GM21423 (cell line): ENCODE data around the gene OR1S1.
"Not testable (repeated sequence)": the region's sequence is repeated elsewhere in the genome, so short reads cannot be mapped to it uniquely, and the experiment has no call there.

Experiments
- ATAC-seq: cut with Tn5 transposase; IDR thresholded peaks from one replicate; pipeline ENCODE4 v1.9.1; 2021; ENCODE audit warnings: mild to moderate bottlenecking, moderate library complexity; ENCODE audit not compliant: unreplicated experiment

Gene OR1S1

DNA sequence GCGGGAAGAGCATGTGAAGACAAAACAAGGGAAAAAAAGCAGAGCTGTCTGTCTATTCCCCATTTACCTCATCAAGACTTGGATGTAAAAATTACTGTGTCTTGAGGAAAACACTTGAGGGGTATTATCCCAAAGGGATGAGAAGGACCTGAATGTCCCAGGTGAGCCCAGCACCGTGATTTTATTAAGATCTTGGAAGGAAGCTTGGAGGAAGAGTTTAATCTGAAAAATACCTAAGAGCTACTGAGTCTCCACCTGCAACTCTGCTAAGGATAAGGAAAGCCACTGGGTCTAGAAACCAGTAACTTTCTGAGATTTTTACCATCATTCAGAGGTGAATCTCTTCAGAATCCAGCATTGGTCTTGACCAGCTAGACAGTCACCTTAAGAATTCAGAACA is at the start of gene OR1S1:
Gene OR1S1, plus strand, starts transcription at position 301 of the 400 bp plus-strand sequence.
- ATAC-seq = not testable (repeated sequence)

GRCh38 chr11:58164389-58164788 is 48.1 kb upstream of the OR1S1 start:
- no peak for ATAC-seq

DNA sequence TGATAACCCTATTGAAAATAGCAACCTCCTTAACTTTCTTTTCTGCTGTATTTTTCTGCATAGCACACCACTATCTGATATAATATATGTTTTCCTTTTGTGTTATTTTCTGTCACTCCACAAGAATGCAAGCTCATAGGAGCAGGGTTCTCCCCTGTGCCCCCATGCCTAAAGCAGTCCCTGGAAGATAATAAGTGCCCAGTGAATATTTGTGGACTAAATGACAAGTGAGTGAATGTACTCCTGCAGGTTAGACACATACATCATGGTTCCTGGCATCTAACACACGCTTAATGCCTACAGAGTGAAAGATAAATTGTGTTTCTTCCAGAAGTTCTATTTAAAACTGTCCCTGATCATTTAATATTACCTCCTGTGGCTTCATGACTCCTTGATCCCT is 47.5 kb upstream of the OR1S1 start:
- no peak for ATAC-seq

- ATAC-seq = no peak
Measured at GRCh38 chr11:58165504-58166106, 46.9 kb upstream of the OR1S1 start.

DNA sequence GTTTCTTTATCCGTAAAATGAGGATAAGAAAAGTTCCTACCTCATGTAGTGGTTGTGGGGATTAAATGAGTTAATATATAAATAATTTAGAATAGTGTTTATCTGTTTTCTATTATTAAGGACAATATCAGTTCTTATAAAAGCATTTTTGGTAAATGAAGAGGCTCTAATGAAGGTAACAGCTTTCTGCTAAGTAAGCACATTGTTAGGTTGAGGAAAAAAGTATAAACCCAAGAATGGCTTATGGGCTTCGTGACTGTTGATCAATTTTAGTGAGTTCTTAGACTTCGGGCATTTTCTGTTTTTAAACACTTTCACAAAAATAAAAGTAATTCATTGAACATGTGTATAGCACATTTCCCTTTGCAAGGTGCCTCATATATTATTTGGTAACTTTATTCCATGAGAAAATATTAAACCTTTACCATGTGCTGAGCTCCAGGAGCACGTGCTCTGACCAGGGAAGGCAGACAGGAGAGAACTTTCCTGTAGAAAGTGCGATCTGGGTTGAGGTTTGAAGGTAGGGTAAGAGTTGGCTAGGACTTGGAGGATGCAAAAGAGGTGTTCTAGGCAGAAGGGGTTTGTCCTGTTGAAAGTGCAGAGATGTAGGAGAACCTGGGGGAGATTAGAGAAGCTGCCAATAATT is 35.0 kb upstream of the OR1S1 start:
- no peak for ATAC-seq

DNA sequence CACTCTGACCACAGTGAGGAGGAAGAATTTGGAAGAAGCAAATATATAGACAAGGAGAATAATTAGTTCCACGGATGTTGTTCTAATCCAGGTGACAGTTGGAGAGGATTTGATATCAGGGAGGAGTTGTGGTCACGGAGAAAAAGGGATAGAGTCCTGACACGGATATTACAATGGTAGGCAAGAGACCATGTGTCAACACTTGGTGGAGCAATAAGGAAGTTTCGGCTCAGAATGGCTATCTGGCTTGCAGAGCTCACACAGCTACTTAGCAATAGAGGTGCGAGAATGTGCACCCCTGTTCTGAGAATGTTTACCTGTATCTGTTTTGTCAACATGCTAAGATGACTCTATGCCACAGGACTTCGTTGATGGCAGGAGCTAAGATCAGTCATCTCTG is 34.1 kb upstream of the OR1S1 start:
- no peak for ATAC-seq

DNA sequence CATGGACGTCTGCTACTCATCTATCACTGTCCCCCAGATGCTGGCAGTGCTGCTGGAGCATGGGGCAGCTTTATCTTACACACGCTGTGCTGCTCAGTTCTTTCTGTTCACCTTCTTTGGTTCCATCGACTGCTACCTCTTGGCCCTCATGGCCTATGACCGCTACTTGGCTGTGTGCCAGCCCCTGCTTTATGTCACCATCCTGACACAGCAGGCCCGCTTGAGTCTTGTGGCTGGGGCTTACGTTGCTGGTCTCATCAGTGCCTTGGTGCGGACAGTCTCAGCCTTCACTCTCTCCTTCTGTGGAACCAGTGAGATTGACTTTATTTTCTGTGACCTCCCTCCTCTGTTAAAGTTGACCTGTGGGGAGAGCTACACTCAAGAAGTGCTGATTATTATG is 32.9 kb upstream of the OR1S1 start:
- ATAC-seq = no peak

GRCh38 chr11:58186938-58187337 is 25.6 kb upstream of the OR1S1 start:
- ATAC-seq = no peak

DNA sequence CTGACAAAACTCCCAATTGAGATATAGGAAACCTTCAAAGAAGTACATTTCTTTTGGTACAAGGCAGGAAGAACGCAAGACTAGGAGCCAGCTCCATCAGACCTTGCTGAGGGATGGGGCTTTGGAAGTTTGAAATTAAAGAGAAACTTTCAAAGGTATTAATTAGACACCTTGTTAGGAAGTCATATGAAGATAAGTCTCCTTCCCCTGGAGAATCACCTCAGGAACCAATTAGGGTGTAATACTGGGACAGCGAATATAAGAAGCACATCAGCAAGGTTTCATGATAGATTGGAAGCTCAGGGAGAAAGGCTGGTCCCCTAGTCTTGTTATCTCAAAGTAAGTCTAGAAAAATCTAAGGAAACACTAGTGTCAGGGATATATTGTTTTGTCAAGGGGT is 23.8 kb upstream of the OR1S1 start, which contains the start of gene OR9Q2:
Gene OR9Q2, plus strand, starts transcription at position 301 of the 400 bp plus-strand sequence. CDS start 1,421 bp downstream, outside the sequence.
- no peak for ATAC-seq

DNA sequence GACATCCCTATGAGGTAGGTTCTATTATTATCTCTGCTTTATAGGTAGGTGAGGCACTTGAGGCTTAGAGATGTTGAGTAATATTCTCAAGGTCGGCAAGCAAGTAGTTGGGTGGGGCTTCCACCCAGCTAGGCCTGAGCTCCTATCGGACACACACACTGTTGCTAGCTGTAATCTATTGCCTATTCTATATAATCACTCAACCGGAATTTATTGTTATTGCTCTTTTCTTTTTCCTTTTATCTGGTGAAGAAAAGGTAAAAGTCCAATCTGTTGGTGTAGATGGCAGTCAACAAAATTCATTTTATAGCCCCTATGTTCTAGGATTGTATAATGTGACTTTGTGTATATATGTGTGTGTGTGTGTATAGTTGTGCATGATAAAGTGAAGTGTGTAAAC is 20.3 kb upstream of the OR1S1 start:
- no peak for ATAC-seq

- ATAC-seq = no peak
Measured at GRCh38 chr11:58193391-58193790, 19.1 kb upstream of the OR1S1 start.

- no peak for ATAC-seq
Measured at GRCh38 chr11:58195939-58196338, 16.6 kb upstream of the OR1S1 start.

GRCh38 chr11:58199271-58199670 is 13.2 kb upstream of the OR1S1 start:
- ATAC-seq = no peak

GRCh38 chr11:58204042-58204441 is 8.5 kb upstream of the OR1S1 start, which contains the start of gene OR1S2:
TSS of gene OR1S2 (minus strand) at chr11:58204142. CDS start at chr11:58204142, 0 bp downstream.
- ATAC-seq = no peak

DNA sequence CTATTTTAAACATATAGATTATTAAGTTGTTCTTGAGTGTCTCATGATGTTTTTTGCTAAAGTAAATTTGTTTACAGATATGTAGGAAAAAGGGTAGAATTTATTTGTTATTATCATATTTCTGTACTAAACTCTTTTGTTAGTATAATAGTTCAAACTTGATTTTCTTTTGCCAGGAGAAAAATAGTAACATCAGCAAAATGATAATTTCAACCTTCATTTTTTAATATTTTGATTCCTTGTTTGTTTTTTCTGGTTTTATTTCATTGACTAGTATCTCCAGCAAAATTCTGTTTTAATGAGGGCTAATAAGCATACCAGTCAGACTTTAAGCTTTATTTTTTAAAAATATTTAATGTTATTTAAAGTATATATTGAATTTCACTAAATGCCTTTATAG is 4.0 kb downstream of the OR1S1 start:
- no peak for ATAC-seq

GRCh38 chr11:58222721-58223120 is 10.2 kb downstream of the OR1S1 start:
- ATAC-seq = no peak

DNA sequence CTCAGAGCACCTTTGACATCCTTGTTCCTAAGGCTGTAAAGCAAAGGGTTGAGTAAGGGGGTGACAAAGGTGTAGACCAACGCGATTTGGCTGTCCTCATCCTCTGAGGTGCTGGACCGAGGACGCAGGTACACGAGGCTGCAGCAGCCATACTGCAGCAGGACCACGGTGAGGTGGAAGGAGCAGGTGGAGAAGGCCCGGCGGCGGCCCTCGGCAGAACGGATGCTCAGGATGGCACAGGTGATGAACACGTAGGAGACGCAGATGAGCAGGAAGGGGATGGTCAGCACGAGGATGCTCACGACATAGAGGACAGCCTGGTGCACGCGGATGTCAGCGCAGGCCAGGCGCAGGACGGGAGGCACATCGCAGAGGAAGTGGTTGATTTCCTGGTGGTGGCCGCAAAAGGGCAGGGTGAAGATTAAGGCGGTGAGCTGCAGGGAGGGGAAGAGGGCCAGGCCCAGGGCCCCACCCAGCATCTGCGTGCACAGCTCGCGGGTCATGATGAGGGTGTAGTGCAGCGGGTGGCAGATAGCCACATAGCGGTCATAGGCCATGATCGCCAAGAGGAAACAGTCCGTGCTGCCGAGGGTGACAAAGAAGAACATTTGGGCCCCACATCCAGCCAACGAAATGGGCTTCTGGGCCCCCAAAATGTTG is 15.6 kb downstream of the OR1S1 start:
- ATAC-seq = no peak

- no peak for ATAC-seq
Measured at GRCh38 chr11:58243954-58244353, 31.4 kb downstream of the OR1S1 start.

- no peak for ATAC-seq
Measured at GRCh38 chr11:58254936-58255335, 42.4 kb downstream of the OR1S1 start.

GRCh38 chr11:58259983-58260382 is 47.5 kb downstream of the OR1S1 start:
- no peak for ATAC-seq
